ENCODE data around the gene VCP.
A peak's percentile ranks its signal among the peaks of the same experiment; 100 is the strongest.

The VCP gene

DNA sequence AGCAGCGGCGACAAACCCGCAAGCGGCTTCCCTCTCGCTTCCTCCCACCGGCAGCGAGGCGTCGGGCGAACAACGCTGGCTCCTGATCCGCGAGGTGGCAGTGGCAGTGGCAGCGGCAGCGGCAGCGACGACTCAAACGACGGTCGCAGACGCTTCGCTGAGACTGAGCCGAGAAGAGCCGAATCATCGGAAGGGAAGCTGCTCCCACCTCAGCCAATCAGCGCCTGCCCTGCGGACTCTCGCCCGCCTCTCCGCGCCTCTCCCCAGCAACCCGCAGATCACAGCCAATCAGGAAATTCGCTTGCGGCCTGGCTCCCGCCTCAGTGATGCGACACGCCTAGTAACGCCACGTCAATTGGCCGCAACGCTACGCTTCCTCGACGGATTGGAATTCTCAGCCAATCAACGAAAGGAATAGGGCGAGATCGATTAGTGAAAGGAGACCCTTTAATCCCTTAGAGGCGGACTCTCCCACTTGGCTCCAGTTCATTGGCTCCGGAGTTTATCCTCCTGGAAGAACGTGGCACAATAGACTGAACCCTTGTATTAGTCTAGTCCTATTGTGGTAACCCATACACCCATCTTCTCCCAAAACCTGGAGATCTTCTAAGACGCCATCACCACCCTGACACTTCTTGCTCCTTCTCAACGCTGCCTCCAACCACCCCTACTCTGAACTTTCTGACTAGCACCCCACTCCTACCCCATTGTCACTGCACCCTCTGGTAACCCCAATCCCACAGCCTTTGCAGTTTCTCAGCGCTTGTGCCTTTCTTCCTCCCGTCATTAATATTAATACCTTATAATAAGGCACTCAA is at the start of gene VCP:
Gene VCP (minus strand): TSS at position 165 of the 818 bp plus-strand sequence. CDS start 272 bp downstream, outside the sequence.
- DNase-seq (ENCODE audit: low spot score), result peak; percentile 99
- TF ChIP-seq, protein P1, sequence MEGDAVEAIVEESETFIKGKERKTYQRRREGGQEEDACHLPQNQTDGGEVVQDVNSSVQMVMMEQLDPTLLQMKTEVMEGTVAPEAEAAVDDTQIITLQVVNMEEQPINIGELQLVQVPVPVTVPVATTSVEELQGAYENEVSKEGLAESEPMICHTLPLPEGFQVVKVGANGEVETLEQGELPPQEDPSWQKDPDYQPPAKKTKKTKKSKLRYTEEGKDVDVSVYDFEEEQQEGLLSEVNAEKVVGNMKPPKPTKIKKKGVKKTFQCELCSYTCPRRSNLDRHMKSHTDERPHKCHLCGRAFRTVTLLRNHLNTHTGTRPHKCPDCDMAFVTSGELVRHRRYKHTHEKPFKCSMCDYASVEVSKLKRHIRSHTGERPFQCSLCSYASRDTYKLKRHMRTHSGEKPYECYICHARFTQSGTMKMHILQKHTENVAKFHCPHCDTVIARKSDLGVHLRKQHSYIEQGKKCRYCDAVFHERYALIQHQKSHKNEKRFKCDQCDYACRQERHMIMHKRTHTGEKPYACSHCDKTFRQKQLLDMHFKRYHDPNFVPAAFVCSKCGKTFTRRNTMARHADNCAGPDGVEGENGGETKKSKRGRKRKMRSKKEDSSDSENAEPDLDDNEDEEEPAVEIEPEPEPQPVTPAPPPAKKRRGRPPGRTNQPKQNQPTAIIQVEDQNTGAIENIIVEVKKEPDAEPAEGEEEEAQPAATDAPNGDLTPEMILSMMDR (IDR thresholded peaks at IDR 0.05; ENCODE audit: extremely low read depth, missing control alignments), result no peak

DNA sequence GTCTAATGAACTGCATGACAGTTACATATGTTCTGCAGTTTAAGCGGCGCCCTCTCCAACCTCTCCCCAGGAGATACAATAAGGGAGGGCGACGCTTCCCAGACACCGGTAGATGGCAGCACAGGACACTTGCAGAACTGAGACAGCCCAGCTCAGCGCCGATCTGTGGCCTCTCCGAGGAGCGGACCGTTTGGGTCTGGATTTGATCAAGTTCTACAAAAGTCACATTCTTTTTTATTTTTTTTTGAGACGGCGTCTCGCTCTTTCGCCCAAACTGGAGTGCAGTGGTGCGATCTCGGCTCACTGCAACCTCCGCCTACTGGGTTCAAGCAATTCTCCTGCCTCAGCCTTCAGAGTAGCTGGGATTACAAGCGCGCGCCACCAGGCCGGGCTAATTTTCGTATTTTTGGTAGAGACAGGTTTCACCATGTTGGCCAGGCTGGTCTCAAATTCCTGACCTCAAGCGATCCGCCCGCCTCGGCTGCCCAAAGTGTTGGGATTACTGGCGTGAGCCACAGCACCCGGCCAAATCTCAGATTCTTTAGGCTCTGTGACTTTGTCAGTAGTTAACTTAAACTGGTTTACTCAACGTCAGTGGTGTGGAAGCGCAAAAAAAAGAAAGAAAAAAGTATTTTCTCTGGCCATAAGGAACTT is 44.6 kb upstream of the VCP start:
- DNase-seq (ENCODE audit: low spot score), result peak; percentile 84
- TF ChIP-seq, protein P1 (IDR thresholded peaks at IDR 0.05; ENCODE audit: extremely low read depth, missing control alignments), result peak; percentile 76

DNA sequence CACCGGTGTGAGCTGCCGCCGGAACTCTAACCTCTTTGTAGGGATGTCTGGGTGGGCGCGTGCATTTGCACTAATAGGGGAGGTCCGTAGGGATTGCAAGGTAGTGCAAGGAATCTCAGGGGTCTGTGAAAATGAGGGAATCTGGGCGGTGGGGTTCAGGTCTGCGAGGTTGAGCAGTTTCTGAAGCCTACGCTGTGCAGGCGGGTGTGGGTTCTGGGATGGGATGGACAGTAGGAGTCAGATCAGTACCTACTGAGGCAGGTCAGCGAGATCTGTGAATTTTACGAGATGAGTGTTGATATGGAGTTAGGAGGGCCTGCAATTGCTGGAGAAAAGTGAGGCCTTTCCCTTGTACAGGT is 44.1 kb upstream of the VCP start:
- DNase-seq (ENCODE audit: low spot score), result no peak
- TF ChIP-seq, protein P1 (IDR thresholded peaks at IDR 0.05; ENCODE audit: extremely low read depth, missing control alignments), result no peak

DNA sequence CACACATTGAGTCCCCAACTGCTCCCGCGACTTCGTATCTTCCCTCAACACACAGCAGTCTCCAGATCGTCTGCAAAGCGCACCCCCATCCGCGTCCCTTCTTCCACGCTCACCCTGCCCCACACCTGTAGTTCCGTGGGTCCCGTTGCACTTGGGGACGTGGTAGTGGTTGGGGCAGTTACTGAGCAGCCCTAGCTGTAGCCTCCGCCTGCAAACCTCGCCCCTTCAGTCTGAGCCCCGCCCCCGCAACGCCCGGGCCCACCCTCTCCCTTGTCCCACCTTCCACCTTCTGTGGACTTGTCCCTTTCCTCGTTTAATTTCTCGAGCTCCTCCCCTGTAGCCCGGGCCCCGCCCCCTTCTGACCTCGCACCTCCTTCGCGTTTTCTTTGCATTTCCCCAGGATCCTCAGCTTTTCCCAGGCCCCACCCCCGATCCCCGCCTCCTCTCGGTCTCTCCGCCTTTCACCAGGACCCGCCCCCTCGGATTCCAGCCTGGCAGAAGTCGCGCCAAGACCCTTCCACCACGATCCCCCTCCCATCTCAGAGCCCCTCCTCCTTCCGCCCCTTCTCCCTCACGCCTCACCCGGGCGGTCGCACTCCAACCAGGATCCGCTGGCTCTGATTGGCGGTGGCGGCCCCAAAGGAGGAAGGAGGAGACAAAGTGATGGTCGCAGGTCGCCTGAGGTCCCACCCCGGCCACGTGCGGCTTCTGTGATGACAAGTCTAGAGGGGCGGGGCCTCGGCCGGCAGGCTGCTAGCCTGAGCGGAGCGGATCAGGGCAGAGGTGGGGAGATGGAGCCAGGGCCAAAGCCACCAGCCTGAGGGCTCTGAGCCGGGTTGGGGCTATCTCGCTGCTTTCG is 43.5 kb upstream of the VCP start, which contains the start of gene ATOSB:
Gene ATOSB (minus strand): TSS at position 183 of the 859 bp plus-strand sequence. CDS start 7,588 bp downstream, outside the sequence.
- DNase-seq (ENCODE audit: low spot score), result peak; percentile 89
- TF ChIP-seq, protein P1 (IDR thresholded peaks at IDR 0.05; ENCODE audit: extremely low read depth, missing control alignments), result no peak

DNA sequence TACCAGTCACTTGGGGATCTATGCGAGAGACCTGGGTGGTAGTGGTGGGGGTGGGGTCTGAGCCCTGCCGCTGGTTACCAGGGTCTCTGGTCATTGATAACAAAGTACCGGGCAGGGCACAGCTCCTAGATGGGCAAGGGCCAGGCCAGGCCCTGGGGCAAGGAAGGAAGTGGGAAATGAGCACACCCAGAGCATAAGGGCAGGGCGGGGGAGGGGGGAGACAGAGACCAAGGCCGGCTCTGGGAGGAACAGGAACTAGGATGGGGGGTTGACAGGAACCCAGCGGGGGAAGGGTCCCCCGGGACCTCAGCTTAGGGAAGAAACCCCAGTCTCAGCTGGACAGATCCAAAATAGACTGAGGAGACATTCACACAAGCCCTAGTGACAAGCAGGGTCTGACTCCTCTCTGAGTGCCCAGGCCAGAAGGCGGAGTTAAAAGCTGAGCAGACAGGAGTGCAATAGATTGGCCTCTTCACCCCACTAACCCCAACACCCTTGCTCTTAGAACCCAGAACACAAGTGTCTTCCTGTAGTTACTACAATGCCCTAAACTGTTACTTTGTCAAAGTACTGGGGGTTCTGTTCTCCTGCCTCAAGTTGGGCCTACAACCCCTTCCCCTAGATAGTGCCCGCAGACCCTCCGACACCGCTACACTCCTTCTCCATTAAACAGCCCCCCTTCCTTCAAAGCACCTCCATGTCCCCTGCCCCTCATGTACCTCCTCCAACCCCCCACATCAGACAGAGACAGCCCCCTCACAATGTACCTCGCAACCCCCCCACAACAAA is 42.6 kb upstream of the VCP start:
- DNase-seq (ENCODE audit: low spot score), result no peak
- TF ChIP-seq, protein P1 (IDR thresholded peaks at IDR 0.05; ENCODE audit: extremely low read depth, missing control alignments), result no peak

DNA sequence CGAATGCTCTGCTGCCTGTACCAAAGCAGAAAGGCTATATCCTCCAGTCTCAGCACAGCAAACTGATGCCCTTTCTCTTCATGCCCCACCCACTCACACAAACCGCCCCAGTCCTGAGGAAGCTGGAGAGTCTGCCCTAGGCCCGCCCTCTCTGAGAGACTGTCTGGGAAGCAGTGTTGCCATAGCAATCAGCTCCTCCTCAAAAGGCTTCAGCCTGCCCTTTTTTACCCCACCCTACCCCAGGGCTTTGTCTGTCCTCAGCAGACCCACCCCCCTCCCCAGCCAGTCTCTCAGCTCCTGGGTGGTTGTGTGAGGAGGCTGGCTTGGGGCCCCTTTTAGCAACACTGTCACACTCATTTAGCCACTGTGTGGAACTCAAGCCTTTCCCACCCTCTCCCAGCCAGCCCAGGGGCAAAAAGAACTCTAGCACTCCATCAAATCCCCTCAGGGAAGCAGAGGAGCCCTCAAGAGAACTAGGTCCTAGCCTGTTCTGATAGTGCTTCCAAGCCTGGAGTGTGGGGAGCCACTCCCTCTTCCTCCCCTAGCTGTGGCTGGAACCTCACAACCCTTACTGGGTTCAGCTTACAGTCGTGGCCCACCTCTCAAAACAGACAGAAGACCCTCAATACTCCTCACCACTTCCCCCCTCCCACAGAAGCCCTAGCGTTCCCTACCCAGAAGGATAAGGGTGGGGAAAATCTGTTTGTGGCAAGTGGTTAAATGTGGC is 41.9 kb upstream of the VCP start:
- TF ChIP-seq, protein P1 (IDR thresholded peaks at IDR 0.05; ENCODE audit: extremely low read depth, missing control alignments), result no peak
- peak; percentile 52 for DNase-seq (ENCODE audit: low spot score)
